ENCODE data around the gene ASIC3.

Gene ASIC3

DNA sequence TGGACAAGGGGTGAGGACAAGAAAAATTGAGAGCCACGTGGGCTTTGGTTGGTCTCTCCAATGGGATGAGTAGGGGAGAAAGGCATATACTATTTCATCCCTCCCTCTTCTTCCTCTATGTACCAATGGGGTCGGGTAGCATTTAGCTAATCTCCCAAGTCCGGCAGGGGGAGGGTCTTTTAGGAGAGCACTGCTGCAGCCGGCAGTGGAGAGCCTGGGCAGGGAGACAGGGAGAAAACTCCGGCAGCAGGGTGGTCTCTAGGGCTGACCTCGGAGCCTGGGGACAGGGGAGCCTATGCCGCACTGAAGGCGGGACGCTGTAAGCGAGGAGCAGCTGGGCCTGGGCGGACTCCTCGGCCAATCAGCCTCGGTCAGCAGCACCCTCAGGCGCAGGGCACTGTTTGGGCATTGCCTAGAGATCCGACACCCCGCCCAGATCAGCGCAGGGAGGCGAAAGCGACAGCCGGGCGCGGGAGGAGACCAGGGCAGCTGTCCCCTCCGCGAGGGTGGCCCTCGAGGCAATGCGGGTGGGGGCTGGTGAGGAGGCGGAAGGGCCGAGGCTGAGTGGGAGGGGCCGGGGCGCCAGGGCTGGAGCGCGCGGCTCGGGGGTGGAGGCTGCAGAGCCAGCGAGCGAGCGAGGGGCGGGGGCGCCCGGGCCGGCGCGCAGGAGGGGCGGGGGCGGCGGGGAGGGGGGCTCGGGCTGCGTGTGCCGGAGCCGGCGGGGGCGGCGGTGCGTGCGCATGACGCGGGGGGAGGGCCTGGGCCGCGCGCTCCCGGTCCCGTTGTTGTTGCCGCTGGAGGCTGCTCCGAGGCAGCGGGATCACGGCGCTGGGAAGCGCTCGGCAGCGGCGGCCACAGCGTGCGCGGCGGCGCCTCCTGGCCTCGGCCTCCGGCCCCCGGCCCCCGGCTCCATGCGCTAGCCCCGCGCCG is 37.6 kb downstream of the ASIC3 start, which contains the start of gene AGAP3:
Gene AGAP3 (plus strand): TSS at position 785 of the 930 bp plus-strand sequence. CDS start 267 bp downstream, outside the sequence.
- peak; percentile 90 for DNase-seq (ENCODE audit: low spot score)

- peak; percentile 60 for DNase-seq (ENCODE audit: low spot score)
These were observed 38.5 kb downstream of the ASIC3 start for GRCh38 chr7:151086802-151087244.

GRCh38 chr7:151087245-151088018 is 39.1 kb downstream of the ASIC3 start:
- DNase-seq (ENCODE audit: low spot score) = peak; percentile 79

DNA sequence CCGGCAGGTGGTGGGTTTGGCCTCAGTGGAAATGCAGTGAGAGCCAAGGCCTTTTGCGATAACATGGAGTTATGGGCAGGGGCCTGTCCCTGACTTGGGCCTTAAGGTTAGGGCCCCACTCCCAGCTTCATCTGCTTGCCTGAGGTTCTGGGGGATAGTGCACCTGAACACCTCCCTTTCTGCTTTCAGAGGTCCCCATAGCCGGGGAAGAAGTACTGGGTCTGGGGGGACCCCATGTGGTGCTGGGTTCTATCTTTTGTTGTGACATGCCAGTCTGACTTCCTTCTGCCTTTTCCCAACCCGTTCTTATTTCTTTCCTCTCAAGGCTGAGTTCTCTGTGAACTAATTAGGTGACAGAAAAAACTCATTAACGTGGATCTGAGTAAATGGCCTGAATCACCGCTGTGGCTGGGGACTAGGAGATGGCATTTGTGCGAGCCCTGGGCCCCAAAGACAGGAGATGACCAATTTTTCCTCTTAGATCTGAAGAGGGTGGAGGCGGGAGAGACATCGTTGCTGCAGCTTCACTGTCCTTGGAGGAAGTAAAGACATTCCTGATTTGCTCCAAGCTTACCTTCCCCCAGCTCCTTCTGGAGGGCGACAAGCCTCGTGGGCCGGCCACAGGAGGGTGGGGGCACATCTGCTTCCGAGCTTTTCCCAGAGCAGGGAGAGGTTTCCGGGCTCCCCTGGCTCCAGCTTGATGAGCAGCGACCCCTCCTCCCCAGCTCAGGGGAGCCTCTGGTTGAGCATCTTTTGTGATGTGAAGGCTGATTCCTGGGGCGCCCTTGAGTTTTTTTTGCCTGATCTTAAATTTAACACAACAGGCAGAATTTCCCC is 39.9 kb downstream of the ASIC3 start:
- DNase-seq (ENCODE audit: low spot score) = no peak

- peak; percentile 50 for DNase-seq (ENCODE audit: low spot score)
These were observed 40.7 kb downstream of the ASIC3 start for GRCh38 chr7:151088856-151089699.

DNA sequence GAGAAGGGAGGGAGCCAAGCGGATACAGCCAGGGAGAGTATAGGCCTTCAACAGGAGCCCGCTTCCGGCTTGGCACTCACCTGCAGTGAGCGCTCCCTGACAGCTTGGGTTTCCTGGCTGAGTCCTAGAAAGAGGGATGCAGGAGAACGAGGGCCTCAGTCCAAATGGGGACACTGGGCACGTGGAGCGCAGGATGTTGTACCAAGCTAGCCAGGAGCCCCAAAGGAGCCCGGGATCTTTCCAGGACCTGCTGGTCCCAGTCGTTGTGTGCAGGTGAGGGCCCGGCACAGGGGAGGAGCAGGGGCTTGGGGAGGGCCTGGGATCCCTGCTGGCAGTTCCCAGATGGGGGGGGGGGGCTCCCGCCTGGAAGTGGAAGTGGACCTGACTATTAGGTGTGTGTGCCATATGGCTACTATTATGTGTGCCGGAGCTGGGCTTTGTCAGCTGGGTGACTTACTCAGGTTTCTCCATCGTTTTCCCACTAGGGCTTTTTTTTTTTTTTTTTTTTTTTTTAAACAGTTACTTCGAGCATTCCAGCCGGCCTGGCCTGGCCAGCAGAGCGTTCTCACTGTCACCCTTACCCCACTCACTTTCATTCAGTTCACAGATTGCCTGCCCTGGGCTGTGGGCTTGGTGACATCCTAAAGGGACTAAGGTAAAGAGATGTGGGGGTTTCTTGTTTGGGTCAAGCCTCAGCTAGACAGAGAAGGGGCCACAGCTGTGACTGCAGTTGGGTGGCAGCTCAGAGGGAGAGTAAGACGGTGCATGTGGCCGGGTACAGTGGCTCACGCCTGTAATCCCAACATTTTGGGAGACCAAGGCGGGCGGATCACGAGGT is 41.8 kb downstream of the ASIC3 start:
- no peak for DNase-seq (ENCODE audit: low spot score)

DNA sequence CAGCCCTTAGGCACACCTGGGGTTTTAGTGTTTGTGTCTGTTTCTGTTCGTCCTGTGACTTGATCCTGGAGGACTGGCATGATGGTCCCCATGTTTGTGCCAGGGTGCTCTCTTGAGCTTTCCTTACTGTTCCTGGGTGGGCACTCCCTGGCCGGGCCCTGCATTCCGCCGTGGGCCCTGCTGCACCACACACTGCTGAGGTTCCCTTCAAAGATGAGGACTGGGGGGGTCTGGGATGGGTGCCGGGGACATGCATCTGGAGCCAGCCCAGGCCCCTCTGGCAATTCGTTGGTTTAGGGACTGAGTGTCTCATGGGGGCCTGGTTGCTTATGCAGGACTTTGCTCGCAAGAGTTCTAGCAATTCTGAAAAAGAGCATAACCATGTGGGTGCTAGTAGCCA is 42.7 kb downstream of the ASIC3 start:
- no peak for DNase-seq (ENCODE audit: low spot score)

- DNase-seq (ENCODE audit: low spot score) = no peak
These were observed 43.1 kb downstream of the ASIC3 start for GRCh38 chr7:151091431-151091830.

- no peak for DNase-seq (ENCODE audit: low spot score)
These were observed 43.7 kb downstream of the ASIC3 start for GRCh38 chr7:151091988-151092387.

DNA sequence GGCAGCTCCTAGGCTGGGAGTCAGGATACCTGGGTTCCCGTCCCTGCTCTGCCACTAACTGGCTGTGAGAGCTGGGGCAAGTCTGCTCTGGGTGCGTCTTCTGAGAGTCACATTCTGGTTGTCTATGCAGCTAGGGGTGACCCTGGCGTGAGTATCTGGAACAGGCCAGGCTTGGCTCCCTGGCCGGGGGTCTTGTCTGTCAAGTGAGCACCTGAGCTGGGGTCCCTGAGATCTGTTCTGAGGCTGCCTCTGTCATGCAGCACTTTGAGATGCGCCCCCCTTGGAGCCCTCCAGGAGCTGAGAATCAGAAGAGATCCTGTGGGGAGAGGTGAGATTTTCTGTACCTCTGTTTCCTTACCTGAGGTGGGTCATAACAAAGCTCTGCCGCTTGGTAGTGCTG is 45.4 kb downstream of the ASIC3 start:
- DNase-seq (ENCODE audit: low spot score) = no peak

DNA sequence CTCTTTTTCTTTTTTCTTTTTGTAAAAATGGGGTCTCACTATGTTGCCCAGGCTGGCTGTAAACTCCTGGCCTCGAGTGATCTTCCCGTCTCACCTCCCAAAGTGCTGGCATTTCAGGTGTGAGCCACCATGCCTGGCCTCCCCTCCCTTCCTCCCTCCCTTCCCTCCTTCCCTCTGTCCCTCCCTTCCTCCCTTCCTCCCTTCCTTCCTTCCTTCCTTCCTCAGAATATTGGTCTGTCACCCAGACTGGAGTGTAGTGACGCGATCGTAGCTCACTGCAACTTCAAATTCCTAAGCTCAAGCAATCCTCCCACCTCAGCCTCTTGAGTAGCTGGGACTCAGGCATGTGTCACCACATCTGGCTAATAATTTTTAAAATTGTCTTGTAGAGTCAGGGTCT is 46.3 kb downstream of the ASIC3 start:
- no peak for DNase-seq (ENCODE audit: low spot score)

GRCh38 chr7:151095123-151095797 is 46.9 kb downstream of the ASIC3 start:
- DNase-seq (ENCODE audit: low spot score) = no peak

GRCh38 chr7:151095828-151096475 is 47.6 kb downstream of the ASIC3 start:
- DNase-seq (ENCODE audit: low spot score) = no peak

DNA sequence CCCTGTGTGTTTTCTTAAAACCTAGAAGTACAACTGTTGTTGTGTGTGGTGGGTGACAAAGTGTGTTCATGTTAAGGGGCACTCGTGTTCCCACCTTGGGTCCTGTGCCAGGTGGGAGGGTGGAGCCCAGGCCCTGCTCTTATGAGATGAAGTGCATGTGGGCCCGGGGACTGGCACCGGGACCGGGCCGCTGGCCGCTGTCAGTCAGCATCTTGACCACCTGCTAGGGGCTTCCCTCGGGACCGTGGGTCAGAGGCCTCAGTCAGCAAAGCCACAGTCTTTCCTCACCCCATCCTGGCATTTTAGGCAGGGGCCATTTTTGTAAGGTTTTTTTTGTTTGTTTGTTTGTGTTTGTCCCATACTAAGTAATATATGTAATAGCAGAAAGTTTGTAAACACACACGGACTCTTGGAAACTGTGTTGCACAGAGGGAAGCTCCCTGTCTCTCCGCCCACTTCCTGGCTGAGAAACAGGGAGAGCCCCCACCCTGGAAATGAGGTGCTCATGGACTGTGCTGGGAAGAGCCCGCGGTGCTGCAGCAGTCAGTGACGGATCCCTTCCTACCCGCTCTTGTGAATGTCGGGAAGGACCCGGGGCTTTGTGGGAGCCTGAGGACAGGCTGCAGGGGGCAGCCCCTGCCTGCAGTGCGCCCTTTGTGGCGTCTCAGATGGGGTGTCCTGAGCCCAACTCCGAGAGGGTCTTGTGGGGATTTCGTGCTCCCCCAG is 51.3 kb downstream of the ASIC3 start:
- no peak for DNase-seq (ENCODE audit: low spot score)

DNA sequence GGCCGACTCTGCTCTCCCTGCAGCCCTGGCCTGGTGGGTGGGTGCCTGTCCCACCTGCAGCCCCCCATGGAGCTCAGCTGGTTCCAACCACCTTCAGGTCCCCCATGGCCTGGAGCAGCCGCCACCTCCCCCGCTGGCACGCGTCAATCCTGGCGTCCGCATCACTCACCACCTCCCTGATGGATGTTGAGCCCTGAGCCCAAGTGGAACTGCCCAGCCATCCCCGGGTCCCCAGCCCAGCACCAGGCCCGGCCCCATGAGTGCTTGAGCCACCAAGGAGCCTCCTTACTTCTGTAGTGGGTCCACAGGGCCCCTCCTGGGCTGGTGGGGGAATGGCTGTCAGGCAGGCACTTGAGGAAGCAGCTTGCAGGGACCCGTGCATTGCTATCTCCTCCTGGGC is 52.6 kb downstream of the ASIC3 start:
- no peak for DNase-seq (ENCODE audit: low spot score)

DNA sequence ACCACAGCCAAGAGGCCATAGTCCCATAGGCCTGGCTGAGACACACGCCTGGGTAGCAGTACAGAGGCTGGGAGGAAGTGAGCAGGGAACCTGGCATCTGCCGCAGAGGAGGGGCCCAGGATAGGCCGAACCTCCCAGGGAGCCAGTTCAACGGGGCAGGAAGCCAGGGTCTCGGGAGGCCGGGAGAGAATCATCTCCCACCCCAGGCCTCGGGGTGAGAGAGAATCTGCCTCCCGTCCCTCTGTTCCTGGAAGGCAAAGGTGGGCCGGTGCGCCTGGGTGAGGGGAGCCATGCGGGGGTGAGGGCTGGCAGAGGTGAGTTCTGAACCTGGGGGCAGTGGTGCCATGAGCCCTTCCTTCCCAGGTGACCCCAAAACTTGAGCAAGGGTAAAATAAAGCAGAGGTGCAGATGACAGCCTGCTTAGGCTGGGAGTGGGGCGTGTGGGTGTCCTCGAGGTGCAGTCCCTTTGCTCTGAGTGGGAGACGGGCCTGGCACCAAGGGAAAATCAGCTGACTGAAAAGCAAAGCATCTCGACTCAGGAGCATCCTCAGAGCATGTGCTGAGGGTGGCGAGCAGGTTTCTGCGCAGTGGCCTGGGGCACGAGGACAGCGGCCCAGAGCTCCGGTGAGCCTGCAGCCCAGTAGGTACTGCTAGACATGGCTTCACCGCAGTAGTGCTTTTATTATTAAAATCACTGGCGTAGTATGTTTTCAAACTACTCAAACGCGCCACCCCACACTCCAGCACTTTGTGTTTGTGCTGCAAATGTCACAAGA is 53.5 kb downstream of the ASIC3 start:
- DNase-seq (ENCODE audit: low spot score) = no peak

Measured in hepatic stellate cell (primary cell).